Activated CD4-positive, alpha-beta T cell treated with anti-CD3 and anti-CD28 coated beads, Interleukin-2, amount 50 U/mL, for 24 hours (primary cell): ENCODE measurements around the gene CPAMD8.
"Not testable (repeated sequence)": the region's sequence is repeated elsewhere in the genome, so short reads cannot be mapped to it uniquely, and the experiment has no call there.

Experiments used
- DNase-seq, 2 donors: peaks; one replicate each; pipeline ENCODE4 v3.0.0-alpha.2; 2020; ENCODE audit warnings: low read depth in 1 of 2, low spot score in 1 of 2

CPAMD8 gene

DNA sequence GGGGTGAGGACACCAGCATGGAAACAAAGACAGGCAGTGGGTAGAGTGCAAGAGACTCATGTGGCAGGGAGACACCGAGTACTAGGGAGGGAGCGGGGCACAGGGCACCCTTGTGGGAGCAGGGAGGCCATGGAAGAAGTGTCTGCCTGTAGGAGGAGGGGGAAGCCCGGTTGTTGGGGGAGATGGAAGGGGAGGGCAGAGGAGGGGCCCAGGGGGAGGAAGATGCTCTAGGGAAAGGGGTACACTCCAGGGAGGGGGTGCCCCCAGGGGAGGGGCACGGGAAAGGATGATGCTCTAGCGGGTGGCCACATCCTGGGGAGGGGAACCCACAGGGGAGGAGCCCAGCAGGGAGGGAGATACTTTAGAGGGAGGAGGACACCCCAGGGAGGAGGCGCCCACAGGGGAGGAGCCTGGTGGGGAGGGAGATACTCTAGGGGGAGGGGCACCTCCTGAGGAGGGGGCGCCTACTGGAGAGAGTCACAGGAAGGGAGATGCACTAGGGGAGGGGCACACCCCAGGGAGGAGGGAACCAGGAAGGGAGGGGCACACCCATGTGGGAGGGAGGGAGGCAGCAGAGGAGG is 24.9 kb downstream of the CPAMD8 start:
- peak in 1 of 2 donors; percentile 28 for DNase-seq

DNA sequence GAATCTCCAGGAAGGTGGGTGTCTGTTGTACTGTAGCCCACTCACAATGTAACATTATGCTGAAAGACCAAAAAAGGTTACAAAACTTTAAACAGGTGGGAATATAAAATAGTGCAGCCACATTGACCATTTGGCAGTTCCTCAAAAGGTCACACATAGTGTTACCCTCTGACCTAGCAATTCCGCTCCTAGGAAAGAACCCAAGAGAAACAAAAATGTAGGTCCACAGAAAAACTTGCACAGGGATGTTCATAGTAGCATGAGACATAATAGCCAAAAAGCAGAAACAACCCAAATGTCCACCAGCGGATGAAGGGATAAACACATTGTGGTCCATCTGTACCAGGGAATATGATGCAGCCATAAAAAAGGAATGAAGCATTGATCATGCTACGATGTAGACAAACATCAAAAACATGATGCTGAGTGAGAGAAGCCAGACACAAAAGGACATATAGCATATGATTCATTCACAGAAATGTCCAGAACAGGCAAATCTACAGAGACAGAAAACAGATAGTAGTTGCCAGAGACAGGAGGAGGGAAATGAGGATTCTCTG is 27.9 kb downstream of the CPAMD8 start:
- DNase-seq, result no peak

GRCh38 chr19:16996838-16997490 is 29.6 kb downstream of the CPAMD8 start:
- not testable (repeated sequence) for DNase-seq

- DNase-seq, result no peak
Measured at GRCh38 chr19:16988661-16989060, 37.9 kb downstream of the CPAMD8 start.

- DNase-seq, result no peak
Measured at GRCh38 chr19:16985403-16985802, 41.2 kb downstream of the CPAMD8 start.

DNA sequence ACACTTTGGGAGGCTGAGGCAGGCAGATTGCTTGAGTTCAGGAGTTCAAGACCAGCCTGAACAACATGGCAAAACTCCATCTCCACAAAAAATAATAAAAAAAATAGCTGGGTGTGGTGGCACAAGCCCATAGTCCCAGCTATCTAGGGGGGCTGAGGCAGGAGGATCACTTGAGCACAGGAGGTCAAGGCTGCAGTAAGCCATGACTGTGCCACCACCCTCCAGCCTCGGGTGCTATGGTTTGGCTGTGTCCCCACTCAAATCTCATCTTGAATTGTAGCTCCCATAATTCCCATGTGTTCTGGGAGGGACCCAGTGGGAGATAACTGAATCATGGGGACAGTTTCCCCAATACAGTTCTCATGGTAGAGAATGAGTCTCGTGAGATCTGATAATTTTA is 44.0 kb downstream of the CPAMD8 start:
- not testable (repeated sequence) for DNase-seq

- no peak for DNase-seq
Measured at GRCh38 chr19:16978839-16979802, 47.5 kb downstream of the CPAMD8 start.

GRCh38 chr19:16978156-16978555 is 48.5 kb downstream of the CPAMD8 start:
- DNase-seq, result no peak

DNA sequence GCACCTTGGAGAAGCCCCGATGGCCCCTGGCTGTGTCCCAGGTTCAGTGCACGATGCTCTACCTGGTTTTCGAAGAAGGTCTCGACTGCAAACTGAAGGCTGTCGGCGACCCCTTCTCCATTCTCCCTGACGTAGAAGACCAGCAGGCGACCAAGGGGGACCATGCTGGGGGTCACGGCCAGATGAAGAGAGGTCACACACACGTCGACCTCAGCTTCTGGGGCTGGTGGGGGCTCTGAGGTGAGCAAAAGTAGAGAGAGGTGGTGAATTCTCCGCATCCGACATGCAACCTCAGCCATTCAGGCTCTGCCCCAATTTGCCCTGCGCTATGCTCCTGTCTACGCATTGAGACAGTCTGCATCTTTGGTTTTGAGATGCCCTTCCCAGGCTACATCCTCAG is 49.3 kb downstream of the CPAMD8 start:
- DNase-seq, result no peak

DNA sequence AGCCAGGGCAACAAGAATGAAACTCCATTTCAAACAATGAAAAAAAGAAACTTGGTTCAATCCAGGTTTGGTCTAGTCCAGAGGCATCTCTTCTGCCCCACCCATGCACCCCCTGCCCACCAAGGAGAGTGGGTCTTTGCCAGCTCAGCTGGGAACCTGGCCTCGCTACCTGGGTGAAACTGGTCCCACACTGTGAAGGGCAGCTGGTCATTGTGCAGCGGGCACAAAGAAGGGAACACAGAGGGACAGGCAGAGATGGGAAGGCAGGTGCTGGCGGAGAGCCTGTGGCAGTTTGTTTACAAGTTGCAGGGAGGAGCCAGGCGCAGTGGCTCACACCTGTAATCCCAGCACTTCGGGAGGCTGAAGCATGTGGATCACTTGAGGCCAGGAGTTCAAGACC is 50.2 kb downstream of the CPAMD8 start:
- no peak for DNase-seq

- no peak for DNase-seq
Measured at GRCh38 chr19:16970821-16971220, 55.8 kb downstream of the CPAMD8 start.

DNA sequence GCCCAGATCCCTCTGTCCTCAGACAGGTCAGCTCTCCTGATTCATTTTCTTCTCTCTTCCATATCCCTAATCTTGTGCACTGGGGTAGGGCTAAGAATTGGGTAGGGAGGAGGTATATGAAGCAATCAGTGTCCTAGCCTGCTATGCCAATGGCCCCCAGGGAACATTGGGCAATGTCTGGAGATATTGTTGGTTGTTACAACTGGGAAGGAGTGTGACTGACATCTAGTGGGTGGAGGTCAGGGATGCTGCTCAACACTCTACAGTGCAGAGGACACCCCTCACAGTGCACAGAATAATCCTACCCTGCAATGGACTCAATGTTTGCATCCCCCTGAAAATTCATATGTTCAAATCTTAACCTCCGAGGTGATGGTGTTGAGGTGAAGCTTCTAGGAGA is 57.5 kb downstream of the CPAMD8 start:
- DNase-seq, result no peak

GRCh38 chr19:16960996-16961822 is 65.4 kb downstream of the CPAMD8 start:
- DNase-seq, result not testable (repeated sequence)

- not testable (repeated sequence) for DNase-seq
Measured at GRCh38 chr19:16958277-16958676, 68.3 kb downstream of the CPAMD8 start.

- DNase-seq, result no peak
Measured at GRCh38 chr19:16957855-16958254, 68.8 kb downstream of the CPAMD8 start.

GRCh38 chr19:16957151-16957701 is 69.4 kb downstream of the CPAMD8 start:
- no peak for DNase-seq

DNA sequence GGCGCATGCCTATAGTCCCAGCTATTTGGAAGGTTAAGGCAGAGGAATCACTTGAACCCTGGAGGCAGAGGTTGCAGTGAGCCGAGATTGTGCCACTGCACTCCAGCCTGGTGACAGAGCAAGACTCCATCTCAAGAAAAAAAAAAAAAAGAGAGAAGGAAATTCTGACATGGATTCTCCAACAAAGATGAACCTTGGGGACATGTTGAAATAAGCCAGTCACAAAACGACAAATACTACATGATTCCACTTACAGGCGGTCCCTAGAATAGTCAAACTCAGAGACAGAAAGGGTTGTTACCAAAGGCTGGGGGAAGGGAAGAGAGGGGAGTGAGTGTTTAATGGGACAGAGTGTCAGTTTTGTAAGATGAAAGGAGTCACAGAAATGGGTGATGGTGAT is 71.4 kb downstream of the CPAMD8 start:
- no peak for DNase-seq

GRCh38 chr19:16952046-16952445 is 74.6 kb downstream of the CPAMD8 start:
- DNase-seq, result no peak

- DNase-seq, result no peak
Measured at GRCh38 chr19:16951529-16951928, 75.1 kb downstream of the CPAMD8 start.

- no peak for DNase-seq
Measured at GRCh38 chr19:16949496-16950023, 77.0 kb downstream of the CPAMD8 start.
